ENCODE results near the gene FKBP2.
"Not testable (repeated sequence)": the region's sequence is repeated elsewhere in the genome, so short reads cannot be mapped to it uniquely, and the experiment has no call there.

FKBP2 gene

DNA sequence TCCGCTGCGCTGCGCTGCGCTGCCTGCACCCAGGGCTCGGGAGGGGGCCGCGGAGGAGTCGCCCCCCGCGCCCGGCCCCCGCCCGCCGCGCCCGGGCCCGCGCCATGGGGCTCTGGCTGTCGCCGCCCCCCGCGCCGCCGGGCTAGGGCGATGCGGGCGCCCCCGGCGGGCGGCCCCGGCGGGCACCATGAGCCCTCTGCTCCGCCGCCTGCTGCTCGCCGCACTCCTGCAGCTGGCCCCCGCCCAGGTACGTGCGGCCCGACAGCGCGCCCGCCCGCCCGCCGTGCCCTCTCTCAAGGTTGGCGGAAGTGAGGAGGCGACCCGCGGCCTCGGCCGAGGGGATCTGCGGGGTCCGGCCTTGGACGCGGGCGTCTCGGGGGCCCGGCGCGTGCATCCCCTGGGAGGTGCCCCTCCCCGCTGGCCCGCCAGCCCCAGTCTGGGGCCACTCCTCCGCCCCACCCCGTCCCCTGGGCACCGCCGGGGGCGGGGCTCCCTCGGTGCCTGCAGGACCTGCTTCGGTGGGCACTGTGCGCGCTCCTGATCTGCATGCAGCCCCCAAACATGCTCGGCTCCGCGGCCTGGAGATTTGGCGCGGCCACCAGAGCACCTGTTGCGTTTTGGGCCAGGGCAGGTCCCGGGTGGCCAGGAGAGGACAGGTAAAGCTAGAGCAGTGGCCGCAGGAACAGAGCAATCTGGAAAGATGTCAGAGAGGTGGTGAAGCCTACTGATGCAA lies 6.1 kb upstream of the FKBP2 start:
- DNase-seq = no peak

GRCh38 chr11:64235437-64236161 lies 5.3 kb upstream of the FKBP2 start:
- DNase-seq = no peak

DNA sequence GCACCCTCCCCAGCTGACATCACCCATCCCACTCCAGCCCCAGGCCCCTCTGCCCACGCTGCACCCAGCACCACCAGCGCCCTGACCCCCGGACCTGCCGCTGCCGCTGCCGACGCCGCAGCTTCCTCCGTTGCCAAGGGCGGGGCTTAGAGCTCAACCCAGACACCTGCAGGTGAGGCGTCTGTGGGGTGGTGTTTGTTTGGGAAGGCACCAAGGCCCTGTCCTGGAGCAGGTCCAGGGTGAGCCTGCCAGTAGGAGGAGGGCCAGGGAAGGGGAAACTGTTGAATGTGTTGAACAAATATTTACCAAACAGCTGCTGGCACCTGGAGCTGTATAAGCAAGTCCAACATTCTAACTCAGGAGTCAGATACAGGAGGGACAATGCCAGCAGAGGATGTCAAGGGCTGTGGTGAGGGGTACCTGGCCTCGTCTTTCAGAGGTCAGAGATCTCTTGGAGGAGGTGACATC lies 3.4 kb upstream of the FKBP2 start:
- no peak for DNase-seq

DNA sequence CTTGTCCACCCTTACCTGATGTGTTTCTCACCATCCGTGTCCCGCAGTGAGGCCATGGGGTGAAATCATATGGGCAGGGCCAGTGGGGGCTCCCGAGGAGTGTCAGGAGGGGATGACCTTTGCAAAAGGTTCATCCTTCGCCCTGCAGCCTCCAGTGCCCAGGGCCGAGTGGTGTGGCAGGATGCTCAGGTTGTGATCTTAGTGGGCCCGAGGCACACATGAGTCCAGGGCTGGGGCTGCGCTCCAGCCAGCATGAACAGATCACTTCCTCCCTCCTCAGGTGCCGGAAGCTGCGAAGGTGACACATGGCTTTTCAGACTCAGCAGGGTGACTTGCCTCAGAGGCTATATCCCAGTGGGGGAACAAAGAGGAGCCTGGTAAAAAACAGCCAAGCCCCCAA lies 2.8 kb upstream of the FKBP2 start:
- no peak for DNase-seq

- DNase-seq = no peak
Observed at GRCh38 chr11:64238999-64239398, 1.9 kb upstream of the FKBP2 start.

DNA sequence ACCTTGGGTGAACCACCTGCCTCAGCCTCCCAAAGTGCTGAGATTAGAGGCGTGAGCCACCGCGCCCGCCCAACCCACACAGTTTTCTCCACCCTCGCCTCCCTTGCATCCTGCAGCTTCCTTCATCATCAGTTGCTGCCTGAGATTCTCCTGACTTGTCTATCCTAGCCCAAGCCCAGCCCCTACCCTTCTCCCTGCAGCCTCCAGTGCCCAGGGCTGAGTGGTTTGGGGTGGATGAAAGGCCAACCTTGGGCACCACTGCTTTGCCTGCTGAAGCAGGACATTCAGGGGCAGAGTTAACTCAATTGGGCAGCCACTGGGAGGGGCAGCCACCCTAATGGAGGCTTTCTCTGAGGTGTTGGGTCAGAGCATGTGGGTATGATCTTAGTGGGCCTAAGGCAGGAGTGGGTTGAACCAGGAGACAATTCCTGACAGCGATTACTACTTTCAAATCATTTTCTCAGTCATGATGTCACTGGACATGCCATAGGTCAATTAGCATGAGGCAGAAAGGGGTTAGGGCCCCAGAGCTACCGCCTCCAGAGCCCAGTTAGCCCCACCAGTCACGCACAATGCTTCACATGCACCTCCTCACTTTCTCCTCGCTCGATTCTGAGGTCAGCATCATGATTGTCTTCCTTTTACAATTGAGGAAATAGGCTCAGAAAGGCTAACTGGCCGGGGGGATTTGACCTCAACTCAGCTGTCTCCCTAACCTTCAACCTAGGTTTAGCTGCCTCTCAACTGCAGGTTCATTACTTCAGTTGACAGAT lies 1.0 kb upstream of the FKBP2 start:
- no peak for DNase-seq

DNA sequence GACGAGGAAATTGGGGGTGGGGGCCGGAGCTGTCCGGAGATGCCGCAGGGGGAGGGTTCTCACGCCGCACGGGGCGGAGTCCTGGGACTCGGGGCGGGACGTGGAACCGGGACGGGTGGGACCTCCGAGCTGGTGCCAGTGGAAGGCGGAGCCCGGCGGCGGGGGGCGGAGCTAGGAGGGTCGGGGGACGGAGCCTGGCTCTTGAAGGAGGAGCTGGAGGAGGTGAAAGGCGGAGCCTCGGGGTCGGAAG lies 271 bp downstream of the FKBP2 start:
- peak; percentile 100 for DNase-seq

DNA sequence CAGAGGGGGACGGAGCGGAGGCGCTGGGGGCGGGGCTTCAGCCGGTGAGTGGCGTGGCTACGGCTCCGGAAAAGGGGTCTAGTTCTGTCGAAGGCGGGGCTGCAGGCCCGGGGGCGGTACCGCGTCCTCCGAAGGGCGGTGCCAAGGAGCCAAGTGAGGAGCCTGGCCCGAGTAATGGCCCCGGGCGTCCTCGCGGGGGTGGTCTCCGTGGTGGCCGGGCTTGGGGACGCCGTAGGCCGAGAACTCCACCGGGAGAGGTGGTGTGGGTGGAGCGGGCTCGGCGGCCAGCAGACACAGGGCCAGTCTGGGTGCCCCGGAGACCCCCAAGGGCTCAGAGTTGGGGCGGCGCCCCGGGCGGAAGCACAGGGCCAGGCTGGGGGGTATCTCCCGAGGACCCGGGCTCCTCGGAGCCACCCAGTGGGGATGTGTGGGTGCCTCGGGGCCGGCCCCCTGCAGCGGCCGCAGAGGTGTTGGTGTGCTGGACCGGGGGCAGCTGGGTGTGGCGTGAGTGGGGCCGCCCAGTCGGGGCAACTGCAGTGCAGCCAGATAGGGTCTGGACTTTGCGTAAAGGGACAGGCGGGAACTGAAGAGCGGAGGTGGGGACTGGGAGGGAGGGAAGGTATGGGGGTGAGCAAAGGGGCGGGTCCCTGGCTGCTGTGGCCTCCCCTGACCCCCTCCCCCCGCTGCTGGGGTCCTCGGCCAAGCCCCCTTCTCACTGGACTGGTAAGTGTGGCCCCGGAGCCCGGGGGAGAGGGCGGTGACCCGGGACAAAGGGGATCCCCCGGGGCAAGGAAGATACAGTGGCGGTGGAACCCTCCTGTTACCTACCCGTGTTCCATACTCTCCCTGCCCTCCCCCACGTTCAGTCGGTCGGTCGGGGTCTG lies 838 bp downstream of the FKBP2 start:
- DNase-seq = no peak

DNA sequence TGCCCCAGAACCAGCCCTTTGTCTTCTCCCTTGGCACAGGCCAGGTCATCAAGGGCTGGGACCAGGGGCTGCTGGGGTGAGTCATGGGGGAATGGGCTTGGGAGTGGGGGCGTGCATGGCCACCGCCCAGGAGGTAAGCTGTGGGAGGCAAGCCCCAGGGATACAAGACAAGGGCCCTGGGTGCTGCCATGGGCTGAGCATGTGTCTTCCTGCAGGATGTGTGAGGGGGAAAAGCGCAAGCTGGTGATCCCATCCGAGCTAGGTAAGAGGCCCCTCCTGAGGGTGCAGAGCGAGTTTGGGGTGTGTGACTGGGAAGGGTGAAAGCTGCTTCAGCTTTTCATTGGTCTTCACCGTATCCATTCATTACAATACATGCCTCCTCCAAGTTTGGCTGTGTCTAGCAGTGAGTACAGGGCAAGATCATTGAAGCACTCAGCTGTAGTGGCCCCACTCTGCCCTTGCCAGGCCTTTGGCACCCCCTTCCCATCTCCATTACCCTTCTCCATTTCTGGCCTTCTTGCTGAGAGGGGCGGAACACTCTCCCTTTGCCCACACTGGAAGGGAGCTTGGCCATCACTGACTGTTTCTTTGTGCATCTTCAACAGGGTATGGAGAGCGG lies 2.5 kb downstream of the FKBP2 start:
- no peak for DNase-seq

DNA sequence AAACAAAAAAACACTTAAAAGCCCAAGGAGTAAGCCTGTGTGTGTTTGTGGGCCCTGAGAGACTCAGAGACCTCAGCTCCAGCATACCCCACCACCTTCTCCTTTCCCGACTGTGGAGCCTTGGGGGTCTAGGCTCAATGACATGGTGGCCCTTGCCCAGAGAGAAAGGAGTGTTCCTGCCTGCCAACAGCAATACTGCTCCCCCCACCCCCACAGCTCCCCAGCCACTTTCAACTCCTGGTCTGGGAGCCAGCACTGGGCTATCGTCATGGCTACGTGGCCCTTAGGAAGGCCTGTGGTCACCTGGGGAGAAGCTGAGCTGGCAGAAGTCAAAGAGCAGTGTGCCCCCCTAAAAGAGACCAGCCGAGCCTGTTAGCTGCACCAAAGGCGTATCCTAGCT lies 3.2 kb downstream of the FKBP2 start:
- no peak for DNase-seq

- DNase-seq = no peak
Observed at GRCh38 chr11:64244966-64245365, 4.1 kb downstream of the FKBP2 start.

DNA sequence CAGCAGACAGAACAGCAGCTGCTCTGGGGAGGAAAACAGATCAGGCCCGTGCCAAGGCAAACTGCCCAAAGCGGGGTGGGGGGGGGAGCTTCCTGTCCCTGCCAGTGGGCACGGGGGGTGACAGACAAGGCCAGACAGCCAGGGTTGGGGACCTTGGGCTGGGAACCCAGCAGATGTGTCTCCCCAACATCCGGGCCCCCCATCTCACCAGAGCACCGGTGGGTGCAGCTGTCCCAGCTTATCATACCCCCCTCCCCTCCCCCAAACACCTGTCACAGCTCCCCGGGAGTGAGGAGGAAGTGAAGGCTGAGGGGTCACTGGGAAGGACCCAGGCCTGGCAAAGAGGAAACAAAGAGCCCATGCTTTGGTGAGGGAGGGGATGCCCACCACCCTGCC lies 4.5 kb downstream of the FKBP2 start:
- DNase-seq = no peak

DNA sequence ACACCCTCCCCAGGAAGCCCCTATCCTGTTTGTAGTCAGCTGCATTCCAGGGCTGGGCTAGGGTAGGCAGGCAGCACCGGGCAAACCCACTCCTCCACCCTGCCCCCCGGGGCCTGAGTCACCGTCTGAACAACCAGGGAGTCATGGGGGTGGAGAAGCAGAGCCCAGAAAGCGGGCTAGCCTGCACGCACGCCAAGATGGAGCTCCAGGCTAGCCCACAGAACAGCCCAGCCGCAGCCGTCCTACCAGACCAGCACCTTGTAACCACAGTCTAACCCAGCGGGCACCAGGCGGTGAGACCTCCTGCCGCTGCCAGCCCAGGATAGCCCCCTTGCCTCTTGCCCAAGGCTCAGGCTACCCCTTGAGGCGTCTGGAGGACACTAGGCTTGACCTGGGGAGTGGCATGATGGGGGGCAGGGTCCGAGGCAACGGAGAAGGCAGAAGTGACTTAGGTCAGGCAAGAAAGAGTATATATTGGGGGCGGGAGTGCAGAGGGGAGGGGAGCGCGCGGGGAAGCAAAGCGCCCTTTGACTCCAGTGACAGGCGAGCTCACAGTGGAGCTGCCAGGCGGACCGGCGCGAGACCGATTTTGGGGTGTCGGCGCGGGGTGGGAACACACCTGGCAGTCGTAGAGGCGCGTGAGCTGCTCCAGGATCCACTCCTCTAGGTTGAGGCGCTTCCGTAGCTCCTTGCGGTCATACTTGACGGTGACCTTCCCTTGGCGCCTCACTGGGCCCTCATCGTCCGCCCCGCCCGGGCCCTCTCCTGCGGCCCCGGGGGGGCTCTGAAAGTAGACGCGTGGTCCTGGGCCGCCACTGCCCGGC lies 5.1 kb downstream of the FKBP2 start:
- peak; percentile 81 for DNase-seq

DNA sequence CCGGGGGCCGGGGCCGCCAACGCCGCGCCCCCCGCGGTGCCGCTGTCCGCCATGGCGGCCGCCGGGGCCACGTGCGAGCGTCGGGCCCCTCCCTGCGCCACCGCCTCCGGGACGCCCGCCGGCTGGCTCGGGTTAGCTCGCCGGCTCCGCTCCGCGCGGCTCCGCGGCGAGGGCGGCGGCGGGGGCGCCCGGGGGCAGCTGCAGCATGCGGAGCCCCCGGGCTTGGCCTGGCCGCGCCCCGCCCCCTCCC lies 5.7 kb downstream of the FKBP2 start:
- DNase-seq = not testable (repeated sequence)

- DNase-seq = peak; percentile 67
Observed at GRCh38 chr11:64246871-64247728, 6.2 kb downstream of the FKBP2 start, which contains the start of gene PPP1R14B. TSS of gene PPP1R14B (minus strand) at chr11:64246943. CDS start at chr11:64246673, 270 bp downstream.

DNA sequence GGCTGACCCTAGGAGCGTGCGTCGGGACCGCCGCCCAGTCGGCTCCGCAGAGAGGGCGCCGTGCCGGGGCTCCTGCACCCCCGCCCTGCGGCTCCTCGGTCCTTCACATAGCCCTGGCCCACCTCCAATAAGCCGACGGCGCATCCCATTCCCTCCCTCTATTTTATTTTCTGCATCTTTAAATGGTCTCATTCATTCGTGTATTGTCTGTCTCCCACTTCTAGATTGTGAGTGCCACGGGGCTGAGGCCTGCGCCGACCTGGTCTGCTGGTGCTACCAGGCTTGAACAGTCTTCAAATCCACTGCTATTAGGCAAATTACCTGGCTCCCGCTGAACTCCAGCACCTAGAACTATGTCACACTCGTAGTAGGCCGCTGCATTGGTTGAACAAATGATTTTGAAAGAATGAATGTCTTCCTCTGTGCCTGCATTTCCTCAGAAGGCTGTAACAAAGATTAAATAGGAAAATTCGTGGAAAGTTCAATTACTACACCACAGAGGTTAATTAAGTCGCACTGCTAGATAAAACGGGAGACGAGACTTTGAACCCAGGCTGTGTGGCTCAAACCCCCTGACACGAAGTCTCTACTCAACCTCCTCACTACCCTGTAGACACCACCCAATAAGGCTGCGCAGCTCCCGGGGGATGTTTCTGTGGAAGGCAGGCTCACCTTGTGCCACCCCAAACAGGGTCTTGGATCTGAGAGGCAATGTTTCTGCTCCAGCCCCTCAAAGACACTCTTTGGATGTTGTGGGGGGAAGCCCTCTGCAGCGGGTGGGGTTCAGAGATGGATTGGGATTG lies 7.0 kb downstream of the FKBP2 start:
- DNase-seq = no peak

DNA sequence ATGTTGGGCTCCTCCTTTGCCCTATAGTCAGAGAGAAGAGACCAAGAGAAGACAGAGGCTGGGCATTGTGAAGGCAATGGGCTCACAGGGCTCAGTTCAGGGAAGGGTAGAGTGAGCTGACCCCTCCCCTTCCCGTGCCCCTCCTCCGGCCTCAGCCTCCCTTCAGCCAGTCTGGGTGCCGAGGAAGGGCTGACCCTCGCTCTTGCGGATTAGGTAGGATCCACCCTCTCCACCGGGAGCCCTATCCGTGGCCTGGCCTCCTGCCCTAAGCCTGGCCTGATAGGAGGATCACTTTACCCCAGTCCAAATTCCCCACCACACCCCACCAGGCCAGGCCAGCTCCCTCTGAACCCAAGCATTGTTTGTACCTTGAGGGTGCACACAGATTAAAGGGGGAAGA lies 7.7 kb downstream of the FKBP2 start:
- DNase-seq = no peak

DNA sequence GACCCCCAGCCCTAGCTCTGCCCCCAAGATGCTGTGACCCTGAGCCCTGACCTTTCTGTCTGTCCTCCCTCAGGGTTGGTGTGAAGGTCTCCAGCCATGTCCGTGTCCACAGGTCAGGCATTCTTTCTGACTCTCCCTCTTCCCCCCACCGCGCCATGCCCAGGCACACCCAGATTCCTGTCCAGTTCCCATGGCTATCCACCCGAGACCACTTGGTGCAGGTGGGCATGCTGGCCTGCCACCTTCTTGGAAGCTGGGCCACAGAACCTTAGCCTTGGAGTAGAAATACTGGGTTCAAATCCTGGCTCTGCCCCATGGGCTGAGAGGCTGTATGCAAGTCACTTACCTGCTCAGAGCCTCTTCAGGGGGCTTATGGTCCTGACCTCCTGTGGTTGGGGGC lies 8.1 kb downstream of the FKBP2 start:
- no peak for DNase-seq

GRCh38 chr11:64249563-64250414 lies 8.9 kb downstream of the FKBP2 start:
- no peak for DNase-seq

Measured in NK-92 treated with Interleukin-12 subunit alpha and Interleukin-12 subunit beta, amount 100 ng/mL, for 24 hours (cell line).